Activated B cell treated with CpG ODN at 0.5 μM for 24 hours (primary cell): ENCODE measurements around the gene ERGIC1. TPM values are rescaled to one million over a fixed set of nuclear protein-coding genes. Genes with fewer than 3 reads are reported as not detected.

Experiments
- ATAC-seq: fragments of 200-7000 bp; cut with Tn5 transposase; one replicate; pipeline ENCODE4 v1.10.0; 2021; ENCODE audit warnings: low read depth, mild to moderate bottlenecking, moderate library complexity
- CTCF ChIA-PET: fragments of 350-600 bp; sonication (Branson Sonifier 250); formaldehyde crosslinking; loops from one replicate; lab custom pipeline; 2021; ENCODE audit warnings: antibody characterized with exemption; lab: Charles Lee
- POLR2A ChIA-PET: fragments of 350-600 bp; sonication (Branson Sonifier 250); formaldehyde crosslinking; loops from one replicate; lab custom pipeline; 2021; ENCODE audit warnings: antibody characterized with exemption; lab: Charles Lee
- DNase-seq: peaks from one replicate; pipeline ENCODE4 v3.0.0; 2022
- H3K27ac Mint-ChIP-seq: one replicate; pipeline ENCODE4 v1.8.0; 2020; ENCODE audit warnings: mixed read lengths
- H3K27me3 Mint-ChIP-seq: one replicate; pipeline ENCODE4 v1.8.0; 2021; ENCODE audit warnings: mixed read lengths
- H3K36me3 Mint-ChIP-seq: one replicate; pipeline ENCODE4 v1.8.0; 2021; ENCODE audit warnings: low read depth, mixed read lengths
- H3K4me1 Mint-ChIP-seq: one replicate; pipeline ENCODE4 v1.8.0; 2021; ENCODE audit warnings: mixed read lengths
- H3K4me3 Mint-ChIP-seq: one replicate; pipeline ENCODE4 v1.8.0; 2020; ENCODE audit warnings: mild to moderate bottlenecking, mixed read lengths
- H3K9me3 Mint-ChIP-seq: one replicate; pipeline ENCODE4 v1.8.0; 2020; ENCODE audit warnings: mixed read lengths
- intact Hi-C: fragments of 100-400 bp; cut with micrococcal nuclease; formaldehyde crosslinking; loops from one replicate; pipeline ENCODE4 v1.15.1; 2024
- total RNA-seq: library from RNA; stranded (reverse); gene quantifications from 2 replicates; pipeline ENCODE4 v1.2.3, GENCODE V29; 2022
- TF ChIP-seq, protein P1 (sequence below): fragments of 200-600 bp; IDR thresholded peaks from one replicate; pipeline ENCODE4 v1.8.0; 2022; ENCODE audit warnings: antibody characterized with exemption, mild to moderate bottlenecking

The ERGIC1 gene
- total RNA-seq, 1 donor from 2014 or later = 72.5 TPM

DNA sequence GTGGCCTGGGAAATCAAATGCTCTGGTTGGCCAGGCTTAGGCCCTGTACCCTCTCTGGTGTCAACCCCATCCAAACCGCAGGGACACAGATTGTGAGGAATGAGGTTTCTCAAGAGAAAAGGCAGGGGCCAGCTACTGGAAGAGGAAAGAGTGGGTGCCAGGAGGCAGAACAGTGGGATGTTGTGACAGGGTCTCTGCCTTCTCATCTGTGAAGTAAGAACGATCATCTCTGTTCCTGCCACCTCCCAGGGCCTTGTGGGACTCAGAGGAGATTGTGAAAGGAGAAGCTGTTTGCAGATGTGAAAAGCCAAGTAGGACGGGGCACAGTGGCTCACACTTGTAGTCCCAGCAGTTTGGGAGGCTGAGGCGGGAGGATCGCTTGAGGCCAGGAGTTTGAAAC, 102.3 kb downstream of the ERGIC1 start:
- Mint-ChIP-seq H3K27ac (no peak overlapping the region), H3K27me3 (no peaks in the 10 kb centered on the region), H3K9me3 (no peaks in the 10 kb centered on the region), H3K4me3 (no peak overlapping the region), H3K36me3 (peaks cover 73% of the 10 kb centered on the region), H3K4me1 (peaks cover 11% of the 10 kb centered on the region)
- ChIA-PET POLR2A (no interaction called here), CTCF (interaction anchor here (0.8 to 1.7 kb wide), 4 partner anchors 221 to 236 kb away, joined by 4 to 5 read pairs (median 4); no protein-coding TSS in a partner anchor)
- no peak for DNase-seq
- intact Hi-C loops = no loop called here
- TF ChIP-seq, protein P1, sequence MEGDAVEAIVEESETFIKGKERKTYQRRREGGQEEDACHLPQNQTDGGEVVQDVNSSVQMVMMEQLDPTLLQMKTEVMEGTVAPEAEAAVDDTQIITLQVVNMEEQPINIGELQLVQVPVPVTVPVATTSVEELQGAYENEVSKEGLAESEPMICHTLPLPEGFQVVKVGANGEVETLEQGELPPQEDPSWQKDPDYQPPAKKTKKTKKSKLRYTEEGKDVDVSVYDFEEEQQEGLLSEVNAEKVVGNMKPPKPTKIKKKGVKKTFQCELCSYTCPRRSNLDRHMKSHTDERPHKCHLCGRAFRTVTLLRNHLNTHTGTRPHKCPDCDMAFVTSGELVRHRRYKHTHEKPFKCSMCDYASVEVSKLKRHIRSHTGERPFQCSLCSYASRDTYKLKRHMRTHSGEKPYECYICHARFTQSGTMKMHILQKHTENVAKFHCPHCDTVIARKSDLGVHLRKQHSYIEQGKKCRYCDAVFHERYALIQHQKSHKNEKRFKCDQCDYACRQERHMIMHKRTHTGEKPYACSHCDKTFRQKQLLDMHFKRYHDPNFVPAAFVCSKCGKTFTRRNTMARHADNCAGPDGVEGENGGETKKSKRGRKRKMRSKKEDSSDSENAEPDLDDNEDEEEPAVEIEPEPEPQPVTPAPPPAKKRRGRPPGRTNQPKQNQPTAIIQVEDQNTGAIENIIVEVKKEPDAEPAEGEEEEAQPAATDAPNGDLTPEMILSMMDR = no peak
- no peak for ATAC-seq

DNA sequence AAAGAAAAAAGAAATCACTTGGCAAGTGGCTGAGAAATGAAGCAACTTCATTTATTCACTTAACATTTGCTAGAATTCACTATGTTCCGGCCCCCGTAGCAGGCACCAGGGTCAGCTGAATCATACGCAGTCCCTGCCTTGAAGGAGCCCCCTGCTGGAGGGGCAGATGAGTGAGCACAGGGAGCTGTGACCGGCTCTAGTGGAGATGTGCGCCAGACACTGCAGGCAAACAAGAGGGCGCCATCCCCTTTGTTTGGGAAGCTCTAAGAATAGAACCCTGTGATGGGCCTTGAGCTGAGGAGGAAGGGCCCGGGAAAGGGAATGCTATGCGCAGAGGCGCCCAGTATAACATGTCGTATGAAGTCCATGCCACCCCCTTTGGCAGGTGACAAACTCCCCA, 105.0 kb downstream of the ERGIC1 start:
- H3K4me3 Mint-ChIP-seq = no peak overlapping the region
- peaks cover 84% of the 10 kb centered on the region for H3K36me3 Mint-ChIP-seq
- H3K27me3 Mint-ChIP-seq = no peaks in the 10 kb centered on the region
- no peak overlapping the region for H3K27ac Mint-ChIP-seq
- no peak for ATAC-seq
- POLR2A ChIA-PET = interaction anchor here (0.8 kb wide), 1 partner anchor 225 kb away, joined by 3 read pairs; no protein-coding TSS in a partner anchor
- intact Hi-C loops = no loop called here
- TF ChIP-seq, protein P1 = no peak
- CTCF ChIA-PET = interaction anchor here (0.7 kb wide), 1 partner anchor 89 kb away, joined by 3 read pairs; no protein-coding TSS in a partner anchor
- no peaks in the 10 kb centered on the region for H3K4me1 Mint-ChIP-seq
- no peak for DNase-seq
- H3K9me3 Mint-ChIP-seq = no peaks in the 10 kb centered on the region

DNA sequence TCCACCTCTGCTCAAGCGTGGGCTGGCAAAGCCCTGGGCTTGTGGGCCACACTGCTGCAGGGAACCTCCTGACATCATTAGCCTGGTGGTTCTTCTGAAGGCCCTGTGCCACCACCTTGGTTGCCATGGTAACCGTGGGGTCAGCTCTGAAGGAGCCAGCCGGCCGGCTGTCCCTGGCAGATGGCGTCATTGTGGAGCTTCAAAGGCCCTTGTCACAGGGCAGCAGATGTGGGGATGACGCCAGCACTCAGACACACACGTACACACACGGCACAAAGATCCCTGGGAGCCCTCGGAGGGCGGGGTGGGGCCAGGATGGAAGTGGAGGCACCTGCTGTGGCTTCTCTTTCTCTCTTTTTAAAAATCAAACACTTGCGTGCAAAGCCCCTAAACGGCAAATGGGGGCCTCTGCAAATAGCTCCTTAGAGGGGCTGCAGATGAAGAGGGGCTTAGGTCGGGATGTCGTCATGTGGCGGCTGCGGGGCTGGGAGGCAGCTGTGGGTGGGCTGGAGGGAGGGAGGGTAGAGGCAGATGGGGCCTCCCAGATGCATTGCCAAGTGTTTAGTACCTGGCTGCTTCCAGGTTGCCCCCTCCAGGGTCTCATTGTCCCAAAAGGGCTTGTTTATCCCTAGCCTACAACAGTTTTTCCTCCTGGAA, 105.7 kb downstream of the ERGIC1 start:
- H3K27me3 Mint-ChIP-seq = no peaks in the 10 kb centered on the region
- ChIA-PET CTCF (no interaction called here), POLR2A (interaction anchor here (1.5 kb wide), 1 partner anchor 20 kb away, joined by 5 read pairs; the partner anchor contains the start of gene RPL26L1)
- ATAC-seq (no peak), DNase-seq (no peak)
- no peaks in the 10 kb centered on the region for H3K4me1 Mint-ChIP-seq
- TF ChIP-seq, protein P1 = no peak
- peaks cover 83% of the 10 kb centered on the region for H3K36me3 Mint-ChIP-seq
- H3K27ac Mint-ChIP-seq = no peak overlapping the region
- no peak overlapping the region for H3K4me3 Mint-ChIP-seq
- intact Hi-C loops = no loop called here
- no peaks in the 10 kb centered on the region for H3K9me3 Mint-ChIP-seq

DNA sequence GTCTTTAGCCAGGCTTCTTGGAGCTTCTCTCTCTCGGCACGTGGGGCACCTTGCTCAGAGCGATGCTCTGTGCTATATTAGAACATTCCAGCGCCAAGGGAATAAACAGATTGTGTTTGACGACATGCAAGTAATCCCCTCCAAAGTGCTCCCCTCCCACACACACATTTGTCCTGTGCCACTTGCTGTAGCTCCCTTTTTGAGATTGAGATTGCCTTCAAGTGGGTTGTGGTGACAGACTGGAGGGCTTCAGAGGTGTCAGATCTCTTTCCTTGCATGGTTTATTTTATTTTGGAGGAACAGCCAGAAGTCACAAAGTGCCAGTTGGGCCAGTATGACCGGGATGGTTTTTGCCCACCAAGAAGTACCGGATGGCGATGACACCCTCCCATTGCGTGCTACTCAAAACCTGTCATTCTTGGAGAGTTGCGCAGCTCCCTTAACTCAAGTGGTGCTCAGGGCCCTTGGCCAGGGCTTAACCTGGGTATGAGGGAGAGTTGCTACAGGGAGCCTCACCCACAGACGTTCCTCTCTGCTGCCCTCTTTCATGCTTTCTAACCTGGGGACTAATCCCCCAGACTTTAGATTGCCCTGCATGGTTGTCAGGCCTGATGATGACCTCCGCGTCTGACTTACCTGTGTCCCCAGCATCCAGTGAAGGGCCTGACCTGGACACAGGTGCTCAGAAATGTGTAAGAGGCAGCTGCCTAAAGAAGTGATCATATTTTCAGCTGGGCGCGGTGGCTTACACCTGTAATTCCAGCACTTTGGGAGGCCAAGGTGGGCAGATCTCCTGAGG, 106.4 kb downstream of the ERGIC1 start:
- ChIA-PET CTCF (interaction anchor here (1.1 kb wide), 1 partner anchor 8 kb away, joined by 3 read pairs; no protein-coding TSS in a partner anchor), POLR2A (interaction anchor here (1.5 kb wide), 1 partner anchor 19 kb away, joined by 5 read pairs; the partner anchor contains the start of gene RPL26L1)
- Mint-ChIP-seq H3K27me3 (no peaks in the 10 kb centered on the region), H3K9me3 (no peaks in the 10 kb centered on the region), H3K27ac (no peak overlapping the region), H3K36me3 (peaks cover 83% of the 10 kb centered on the region), H3K4me3 (no peak overlapping the region), H3K4me1 (no peaks in the 10 kb centered on the region)
- ATAC-seq = no peak
- intact Hi-C loops = no loop called here
- TF ChIP-seq, protein P1 = no peak
- no peak for DNase-seq
